ENCODE measurements around the gene ELL.

- no peak for TF ChIP-seq CTCF (IDR thresholded peaks at IDR 0.05)
- TF ChIP-seq RELA (CRISPR knock-in tag; IDR thresholded peaks at IDR 0.05; ENCODE audit: borderline replicate concordance), result no peak
- TF ChIP-seq SMAD4 (CRISPR knock-in tag; IDR thresholded peaks at IDR 0.05), result no peak
- no peak for TF ChIP-seq ZBTB43 (CRISPR knock-in tag; IDR thresholded peaks at IDR 0.05)
- TF ChIP-seq ATF3 (CRISPR knock-in tag; conservative IDR thresholded peaks at IDR 0.05), result no peak
- TF ChIP-seq IRF1 (CRISPR knock-in tag; IDR thresholded peaks at IDR 0.05), result no peak
- no peak for TF ChIP-seq MLX (CRISPR knock-in tag; IDR thresholded peaks at IDR 0.05)
Measured at GRCh38 chr19:18435842-18436670, 85.8 kb downstream of the ELL start.
